IMR-90 (cell line): Measurements from ENCODE around the gene BSPRY. TPM values are rescaled to one million over a fixed set of nuclear protein-coding genes. Genes with fewer than 3 reads are reported as not detected.

Experiments
- ATAC-seq: fragments of 200-7000 bp; cut with Tn5 transposase; 2 replicates; pipeline ENCODE4 v1.9.1; 2020; ENCODE audit warnings: low read depth, mild to moderate bottlenecking, moderate library complexity
- BruUV-seq: library from RNA; stranded (reverse); fragments of 400-500 nt; replicated peaks from 2 replicates; lab custom pipeline; 2021; lab: Mats Ljungman, UMichigan
- CTCF ChIA-PET: fragments of 300-600 bp; formaldehyde crosslinking; extraction: SDS; loops from one replicate; lab custom pipeline; 2021; ENCODE audit warnings: antibody characterized with exemption; lab: Yijun Ruan, JAX
- POLR2A ChIA-PET: fragments of 300-600 bp; sonication (Branson Sonifier 250); formaldehyde crosslinking; loops from one replicate; lab custom pipeline; 2022; ENCODE audit warnings: antibody characterized with exemption; ENCODE audit not compliant: unreplicated experiment; lab: Charles Lee
- DNase-seq: peaks from one replicate; pipeline ENCODE4 v3.0.0; 2013
- H2AFZ ChIP-seq: replicated peaks from 2 replicates; pipeline ENCODE3; 2013; ENCODE audit warnings: low read length, mild to moderate bottlenecking; ENCODE audit not compliant: poor library complexity
- H2AK5ac ChIP-seq: 2 replicates; pipeline ENCODE4 v1.6.1; 2013; ENCODE audit warnings: low read depth, low read length, inconsistent platforms
- H2AK9ac ChIP-seq: replicated peaks from 2 replicates; pipeline ENCODE3; 2013; ENCODE audit warnings: mild to moderate bottlenecking, low read depth, low read length, moderate library complexity; ENCODE audit not compliant: poor library complexity
- H2BK120ac ChIP-seq: 2 replicates; pipeline ENCODE4 v1.6.1; 2013; ENCODE audit warnings: low read depth, low read length, inconsistent platforms
- H2BK15ac ChIP-seq: 3 replicates; pipeline ENCODE4 v1.6.1; 2013; ENCODE audit warnings: low read depth, low read length, inconsistent platforms
- H2BK20ac ChIP-seq: 2 replicates; pipeline ENCODE4 v1.6.1; 2013; ENCODE audit warnings: low read depth, mild to moderate bottlenecking, inconsistent platforms, low read length, moderate library complexity
- H2BK5ac ChIP-seq: 2 replicates; pipeline ENCODE4 v1.6.1; 2013; ENCODE audit warnings: mild to moderate bottlenecking, low read depth, low read length, inconsistent platforms; ENCODE audit not compliant: poor library complexity, severe bottlenecking
- H3K14ac ChIP-seq: replicated peaks from 2 replicates; pipeline ENCODE4 v1.6.1; 2013; ENCODE audit warnings: low read depth, low read length, inconsistent platforms
- H3K18ac ChIP-seq: 2 replicates; pipeline ENCODE4 v1.6.1; 2013; ENCODE audit warnings: low read depth, low read length, control low read depth
- H3K23ac ChIP-seq: 2 replicates; pipeline ENCODE4 v1.6.1; 2013; ENCODE audit warnings: low read depth, low read length, inconsistent platforms
- H3K27ac ChIP-seq: 2 replicates; pipeline ENCODE4 v1.5.1; 2013; ENCODE audit warnings: mild to moderate bottlenecking, control low read depth, low read length; ENCODE audit not compliant: insufficient read depth
- H3K27me3 ChIP-seq: 2 replicates; pipeline ENCODE4 v1.6.1; 2013; ENCODE audit warnings: low read length; ENCODE audit not compliant: control insufficient read depth, insufficient read depth
- H3K36me3 ChIP-seq: 2 replicates; pipeline ENCODE4 v1.6.1; 2013; ENCODE audit warnings: low read length, mixed read lengths; ENCODE audit not compliant: control insufficient read depth, insufficient read depth
- H3K4ac ChIP-seq: 2 replicates; pipeline ENCODE4 v1.6.1; 2013; ENCODE audit warnings: low read depth, low read length, inconsistent platforms
- H3K4me1 ChIP-seq: 2 replicates; pipeline ENCODE4 v1.6.1; 2013; ENCODE audit warnings: low read length, mixed read lengths; ENCODE audit not compliant: control insufficient read depth, insufficient read depth
- H3K4me2 ChIP-seq: 2 replicates; pipeline ENCODE4 v1.6.1; 2013; ENCODE audit warnings: low read depth, mild to moderate bottlenecking, control low read depth, low read length, moderate library complexity
- H3K4me3 ChIP-seq: 2 replicates; pipeline ENCODE4 v1.5.1; 2013; ENCODE audit warnings: low read depth, mild to moderate bottlenecking, control low read depth, low read length, moderate library complexity; ENCODE audit not compliant: insufficient read depth
- H3K56ac ChIP-seq: 2 replicates; pipeline ENCODE4 v1.6.1; 2013; ENCODE audit warnings: low read length, inconsistent platforms; ENCODE audit not compliant: insufficient read depth; ENCODE audit errors: extremely low read depth
- H3K79me1 ChIP-seq, 2 experiments: 2 replicates each; pipeline ENCODE4 v1.6.1; 2013; ENCODE audit warnings: low read length in 2 of 2, inconsistent platforms in 1 of 2, low read depth in 1 of 2
- H3K9ac ChIP-seq: 2 replicates; pipeline ENCODE4 v1.6.1; 2013; ENCODE audit warnings: low read depth, low read length, control low read depth
- H3K9me1 ChIP-seq: 2 replicates; pipeline ENCODE4 v1.6.1; 2013; ENCODE audit warnings: low read length, inconsistent platforms; ENCODE audit not compliant: insufficient read depth
- H3K9me3 ChIP-seq: 2 replicates; pipeline ENCODE4 v1.6.1; 2013; ENCODE audit warnings: low read length; ENCODE audit not compliant: control insufficient read depth, insufficient read depth
- H4K20me1 ChIP-seq: 2 replicates; pipeline ENCODE4 v1.6.1; 2013; ENCODE audit warnings: low read length, inconsistent platforms; ENCODE audit not compliant: insufficient read depth
- H4K5ac ChIP-seq: 2 replicates; pipeline ENCODE4 v1.6.1; 2013; ENCODE audit warnings: mild to moderate bottlenecking, low read depth, low read length, control low read depth
- H4K8ac ChIP-seq, 2 experiments: 2 replicates each; pipeline ENCODE4 v1.6.1; 2013; ENCODE audit warnings: low read depth in 2 of 2, low read length in 2 of 2, control low read depth in 1 of 2, inconsistent platforms in 1 of 2
- H4K91ac ChIP-seq: 2 replicates; pipeline ENCODE4 v1.6.1; 2013; ENCODE audit warnings: low read depth, low read length, inconsistent platforms; ENCODE audit not compliant: insufficient read depth
- BHLHE40 ChIP-seq: fragments of 150-350 bp; IDR thresholded peaks from 2 replicates; pipeline ENCODE4 v1.6.1; 2016; ENCODE audit warnings: mild to moderate bottlenecking, low read depth, low read length
- MAZ ChIP-seq: IDR thresholded peaks from 2 replicates; pipeline ENCODE4 v1.6.1; 2012; ENCODE audit warnings: low read depth, mild to moderate bottlenecking, low read length, improper control_type of control experiment, moderate library complexity, borderline replicate concordance
- RFX5 ChIP-seq: IDR thresholded peaks from 2 replicates; pipeline ENCODE4 v1.8.0; 2012; ENCODE audit warnings: low read depth, mild to moderate bottlenecking, low read length, moderate library complexity
- WGBS, 2 experiments: methylation state at CpG; one replicate each; pipeline versions ENCODE4 v1.1.5 to v1.1.7; 2013; ENCODE audit warnings: missing lambda C conversion rate in 2 of 2; ENCODE audit not compliant: insufficient read length in 1 of 2; ENCODE audit errors: extremely low coverage in 2 of 2; 5-methylcytosine and 5-hydroxymethylcytosine counted together
- dilution Hi-C: fragments of 300-500 bp; cut with HindIII; formaldehyde crosslinking; loops from one replicate; pipeline ENCODE4 v1.14.3; 2018; ENCODE audit warnings: low sequenced_read_pairs; ENCODE audit not compliant: unreplicated experiment
- in situ Hi-C: fragments of 300-500 bp; cut with MboI; formaldehyde crosslinking; loops from 3 replicates; pipeline ENCODE4 v1.14.3; 2019; ENCODE audit warnings: low sequenced_read_pairs, inconsistent platforms, mixed read lengths
- intact Hi-C: fragments of 100-400 bp; cut with micrococcal nuclease; formaldehyde crosslinking; loops from 2 replicates; pipeline ENCODE4 v1.10.0; 2022
- polyA plus RNA-seq, 3 experiments: library from polyadenylated mRNA; depleted of rRNA; stranded (reverse); fragments of >200 nt; gene quantifications; 2 replicates each; pipeline ENCODE4 v1.2.3, GENCODE V29; 2012; ENCODE audit warnings: low replicate concordance in 1 of 3
- total RNA-seq: library from RNA; depleted of rRNA; stranded (reverse); fragments of >200 nt; gene quantifications from 2 replicates; pipeline ENCODE4 v1.2.3, GENCODE V29; 2012

BSPRY gene
- total and polyA plus RNA-seq, 2 of the 4 experiments (the other 2 are of a cell fraction), result not detected

GRCh38 chr9:113388833-113389232 lies 39.5 kb downstream of the BSPRY start:
- H2AFZ ChIP-seq, result no peak overlapping the region
- H3K56ac ChIP-seq, result no peak overlapping the region
- H3K27me3 ChIP-seq, result no peaks in the 10 kb centered on the region
- no peak overlapping the region for H4K8ac ChIP-seq
- intact Hi-C loops, result no loop called here
- no peak overlapping the region for H3K9ac ChIP-seq
- dilution Hi-C loops, result no loop called here
- WGBS, 2 experiments, result 95% methylated on average over 7 of the region's 13 CpGs; no CpG with 5 or more reads in 1 of the 2 experiments
- ChIA-PET POLR2A (no interaction called here), CTCF (no interaction called here)
- no peak overlapping the region for H4K91ac ChIP-seq
- no peak overlapping the region for H2BK15ac ChIP-seq
- no peaks in the 10 kb centered on the region for H3K4me1 ChIP-seq
- H2BK20ac ChIP-seq, result no peak overlapping the region
- H2BK120ac ChIP-seq, result no peak overlapping the region
- BruUV-seq, result no TSS peak
- no peak overlapping the region for H2AK5ac ChIP-seq
- H3K9me1 ChIP-seq, result peaks cover 3% of the 10 kb centered on the region; the same call in 1 of the 2 replicates
- H3K4me3 ChIP-seq, result no peak overlapping the region
- H4K20me1 ChIP-seq, result no peaks in the 10 kb centered on the region
- H4K5ac ChIP-seq, result no peak overlapping the region
- H2BK5ac ChIP-seq, result no peak overlapping the region
- in situ Hi-C loops, result no loop called here
- no peak overlapping the region for H2AK9ac ChIP-seq
- H3K4me2 ChIP-seq, result no peak overlapping the region
- no peaks in the 10 kb centered on the region for H3K9me3 ChIP-seq
- no peak for TF ChIP-seq BHLHE40
- TF ChIP-seq MAZ, result no peak
- TF ChIP-seq RFX5, result no peak
- H3K79me1 ChIP-seq, result no peaks in the 10 kb centered on the region
- no peak overlapping the region for H3K18ac ChIP-seq
- H3K4ac ChIP-seq, result no peak overlapping the region
- H3K23ac ChIP-seq, result no peak overlapping the region
- H3K14ac ChIP-seq, result no peak overlapping the region
- DNase-seq, result no peak
- ATAC-seq, result no peak
- no peak overlapping the region for H3K27ac ChIP-seq
- peaks cover 49% of the 10 kb centered on the region for H3K36me3 ChIP-seq
